Measurements from ENCODE around the gene EVX2. TPM values are rescaled to one million over a fixed set of nuclear protein-coding genes. Genes with fewer than 3 reads are reported as not detected.

The EVX2 gene
- total and polyA plus RNA-seq, 7 donors: 0.07 to 4.6 (median 1.9) TPM; not detected in 2

DNA sequence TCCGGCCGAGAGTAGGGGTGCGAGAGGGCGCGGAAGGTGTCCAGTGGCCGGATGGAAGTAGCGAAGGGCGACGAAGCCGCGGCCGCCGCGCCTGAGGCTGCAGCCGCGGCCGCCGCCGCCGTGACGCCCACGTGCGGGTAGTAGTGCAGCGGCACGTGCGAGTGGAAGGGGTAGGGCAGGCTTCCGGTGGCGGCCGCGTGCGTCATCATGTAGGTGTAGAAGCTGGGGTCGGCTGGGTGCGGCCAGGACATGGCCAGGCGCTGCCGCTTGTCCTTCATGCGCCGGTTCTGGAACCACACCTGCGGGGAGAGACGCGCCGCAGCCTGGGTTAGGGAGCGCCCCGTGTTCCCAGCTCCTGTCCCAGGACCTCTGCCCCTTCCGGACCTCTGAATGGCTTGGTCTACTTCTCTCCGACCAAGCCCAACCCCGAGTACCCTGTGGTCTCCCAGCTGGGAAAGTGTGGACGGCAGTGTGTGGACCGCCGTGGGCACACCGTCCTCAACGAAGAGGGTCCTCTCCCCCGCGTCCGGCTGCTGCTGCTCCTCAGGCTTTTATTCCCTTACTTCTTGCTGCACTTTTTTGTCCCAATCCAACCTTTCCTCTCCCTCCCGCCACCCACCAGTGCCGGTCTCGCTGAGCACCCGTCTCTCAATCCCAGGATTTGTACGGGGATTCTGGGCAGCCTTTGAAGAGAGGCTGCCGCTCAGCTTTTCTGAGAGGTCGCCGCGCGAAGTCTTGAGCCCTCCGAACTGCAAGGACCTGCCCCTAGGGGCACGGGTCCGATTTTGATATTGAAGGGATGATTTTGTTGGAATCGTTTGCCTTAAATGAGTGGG, 3.0 kb downstream of the EVX2 start:
- WGBS, 2 donors: 7% methylated on average over 68 of the region's 68 CpGs
- H3K9me3 ChIP-seq: peaks cover 0 to 8% (median 0%) of the 10 kb centered on the region in 4 donors
- peak in 1 of 4 donors; percentile 40 for TF ChIP-seq EP300 (IDR thresholded peaks at IDR 0.05)
- peak; percentile 46 to 73 for TF ChIP-seq POLR2A (IDR thresholded peaks at IDR 0.05)
- TF ChIP-seq, protein P1, sequence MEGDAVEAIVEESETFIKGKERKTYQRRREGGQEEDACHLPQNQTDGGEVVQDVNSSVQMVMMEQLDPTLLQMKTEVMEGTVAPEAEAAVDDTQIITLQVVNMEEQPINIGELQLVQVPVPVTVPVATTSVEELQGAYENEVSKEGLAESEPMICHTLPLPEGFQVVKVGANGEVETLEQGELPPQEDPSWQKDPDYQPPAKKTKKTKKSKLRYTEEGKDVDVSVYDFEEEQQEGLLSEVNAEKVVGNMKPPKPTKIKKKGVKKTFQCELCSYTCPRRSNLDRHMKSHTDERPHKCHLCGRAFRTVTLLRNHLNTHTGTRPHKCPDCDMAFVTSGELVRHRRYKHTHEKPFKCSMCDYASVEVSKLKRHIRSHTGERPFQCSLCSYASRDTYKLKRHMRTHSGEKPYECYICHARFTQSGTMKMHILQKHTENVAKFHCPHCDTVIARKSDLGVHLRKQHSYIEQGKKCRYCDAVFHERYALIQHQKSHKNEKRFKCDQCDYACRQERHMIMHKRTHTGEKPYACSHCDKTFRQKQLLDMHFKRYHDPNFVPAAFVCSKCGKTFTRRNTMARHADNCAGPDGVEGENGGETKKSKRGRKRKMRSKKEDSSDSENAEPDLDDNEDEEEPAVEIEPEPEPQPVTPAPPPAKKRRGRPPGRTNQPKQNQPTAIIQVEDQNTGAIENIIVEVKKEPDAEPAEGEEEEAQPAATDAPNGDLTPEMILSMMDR (IDR thresholded peaks at IDR 0.05): no peak
- TF ChIP-seq POLR2AphosphoS5 (IDR thresholded peaks at IDR 0.05): peak; percentile 80 to 91 (median 82)
- H3K4me1 ChIP-seq: peaks cover 0 to 46% (median 28%) of the 10 kb centered on the region in 4 donors
- peaks cover 52 to 98% (median 61%) of the 10 kb centered on the region in 3 donors for H3K27me3 ChIP-seq
- H3K4me3 ChIP-seq: peak overlapping the region; percentile 32 to 54 (median 50)
- peak overlapping the region in 3 of 4 donors; percentile 92 to 96 (median 94) for H3K27ac ChIP-seq
- DNase-seq: peak; percentile 90
- H3K36me3 ChIP-seq: no peaks in the 10 kb centered on the region
- intact Hi-C loops (cut with DNase I): loop anchor here (1.0 to 2.0 kb wide), 3 partner anchors 16 to 391 kb away; partner anchors contain the start of gene LNPK

DNA sequence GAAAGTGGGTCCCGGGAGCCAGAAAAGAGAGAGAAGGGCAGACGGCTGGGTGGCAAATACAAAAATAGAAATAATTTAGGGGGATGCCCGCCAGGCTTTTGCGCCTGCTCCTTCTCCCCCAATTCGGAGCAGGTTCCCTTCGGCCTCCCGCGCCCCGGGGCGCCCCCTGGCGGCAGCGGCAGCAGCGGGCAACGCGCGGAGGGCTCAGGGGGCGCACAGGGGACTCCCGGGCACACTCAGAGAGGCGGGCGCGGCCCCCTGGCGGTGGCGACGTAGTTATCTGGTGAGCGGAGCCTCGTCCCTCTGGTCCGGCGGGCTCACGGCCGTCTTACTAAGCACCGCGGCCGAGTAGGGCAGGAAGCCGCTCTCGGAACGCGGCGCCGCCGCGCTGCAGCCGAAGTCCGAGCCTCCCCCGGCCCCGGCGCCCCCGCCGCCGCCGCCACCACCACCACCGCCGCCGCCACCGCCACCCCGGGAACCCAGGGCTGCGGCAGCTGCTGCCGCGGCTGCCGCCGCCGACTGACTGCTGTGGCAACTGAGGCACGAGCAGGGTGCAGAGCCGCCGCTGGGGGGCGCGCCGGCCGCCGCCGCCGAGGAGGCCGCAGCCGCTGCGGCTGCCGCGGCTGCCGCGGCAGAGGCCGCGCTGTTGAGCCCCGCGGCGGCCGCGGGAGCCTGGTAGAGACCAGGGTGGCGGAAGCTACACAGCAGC, 3.8 kb downstream of the EVX2 start:
- Histone ChIP-seq H3K27ac (peak overlapping the region in 3 of 4 donors; percentile 92 to 96 (median 94)), H3K4me1 (peaks cover 0 to 39% (median 21%) of the 10 kb centered on the region in 4 donors), H3K27me3 (peaks cover 47 to 98% (median 53%) of the 10 kb centered on the region in 3 donors), H3K36me3 (no peaks in the 10 kb centered on the region), H3K4me3 (peak overlapping the region; percentile 32 to 54 (median 50)), H3K9me3 (peaks cover 0 to 8% (median 0%) of the 10 kb centered on the region in 4 donors)
- no peak for DNase-seq
- intact Hi-C loops (cut with DNase I): loop anchor here (1.0 to 5.0 kb wide), 5 partner anchors 17 to 391 kb away; partner anchors contain the start of gene LNPK
- 1 to 2% methylated on average over 86 of the region's 86 CpGs for WGBS, 2 donors
- TF ChIP-seq EP300 (IDR thresholded peaks at IDR 0.05): no peak
- TF ChIP-seq, protein P1 (IDR thresholded peaks at IDR 0.05): peak; percentile 75 to 97 (median 82)
- no peak for TF ChIP-seq POLR2A (IDR thresholded peaks at IDR 0.05)
- no peak for TF ChIP-seq POLR2AphosphoS5 (IDR thresholded peaks at IDR 0.05)

DNA sequence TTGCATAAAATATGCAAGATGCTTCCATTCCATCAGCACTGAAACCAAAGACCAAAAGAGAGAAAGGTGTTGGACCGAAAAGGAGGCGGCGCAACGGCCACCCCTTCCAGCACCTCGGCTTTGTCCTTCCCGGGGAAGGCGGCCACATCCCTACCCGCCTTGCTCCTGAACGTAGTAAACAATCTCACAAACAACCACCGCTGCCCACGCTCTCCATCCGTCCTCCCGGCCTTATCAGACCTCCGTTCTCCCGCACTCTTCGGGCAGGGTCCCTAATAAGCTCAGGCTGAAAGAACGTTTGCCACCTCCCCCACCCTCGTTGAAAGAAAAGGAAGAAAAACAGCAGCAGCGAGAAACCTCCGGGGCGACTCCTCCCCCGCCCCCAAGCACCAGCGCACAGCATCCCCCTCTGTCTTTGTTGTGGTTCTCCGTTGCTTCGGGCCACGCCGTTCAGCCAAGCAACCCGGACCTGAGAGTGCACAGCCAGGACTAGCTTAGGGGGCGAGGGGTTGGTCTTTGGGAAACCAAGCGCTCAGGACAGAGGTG, 4.4 kb downstream of the EVX2 start:
- peaks cover 0 to 34% (median 17%) of the 10 kb centered on the region in 4 donors for H3K4me1 ChIP-seq
- 6 to 7% methylated on average over 30 of the region's 30 CpGs for WGBS, 2 donors
- peaks cover 49 to 98% (median 55%) of the 10 kb centered on the region in 3 donors for H3K27me3 ChIP-seq
- no peak for DNase-seq
- peak overlapping the region in 3 of 4 donors; percentile 92 to 96 (median 94) for H3K27ac ChIP-seq
- peaks cover 0 to 8% (median 0%) of the 10 kb centered on the region in 4 donors for H3K9me3 ChIP-seq
- H3K36me3 ChIP-seq: no peaks in the 10 kb centered on the region
- TF ChIP-seq, protein P1 (IDR thresholded peaks at IDR 0.05): no peak
- no peak for TF ChIP-seq POLR2A (IDR thresholded peaks at IDR 0.05)
- TF ChIP-seq EP300 (IDR thresholded peaks at IDR 0.05): no peak
- intact Hi-C loops (cut with DNase I): loop anchor here (5.0 kb wide), 2 partner anchors 137 to 222 kb away; no protein-coding TSS in a partner anchor
- peak overlapping the region; percentile 26 to 54 (median 50) for H3K4me3 ChIP-seq

DNA sequence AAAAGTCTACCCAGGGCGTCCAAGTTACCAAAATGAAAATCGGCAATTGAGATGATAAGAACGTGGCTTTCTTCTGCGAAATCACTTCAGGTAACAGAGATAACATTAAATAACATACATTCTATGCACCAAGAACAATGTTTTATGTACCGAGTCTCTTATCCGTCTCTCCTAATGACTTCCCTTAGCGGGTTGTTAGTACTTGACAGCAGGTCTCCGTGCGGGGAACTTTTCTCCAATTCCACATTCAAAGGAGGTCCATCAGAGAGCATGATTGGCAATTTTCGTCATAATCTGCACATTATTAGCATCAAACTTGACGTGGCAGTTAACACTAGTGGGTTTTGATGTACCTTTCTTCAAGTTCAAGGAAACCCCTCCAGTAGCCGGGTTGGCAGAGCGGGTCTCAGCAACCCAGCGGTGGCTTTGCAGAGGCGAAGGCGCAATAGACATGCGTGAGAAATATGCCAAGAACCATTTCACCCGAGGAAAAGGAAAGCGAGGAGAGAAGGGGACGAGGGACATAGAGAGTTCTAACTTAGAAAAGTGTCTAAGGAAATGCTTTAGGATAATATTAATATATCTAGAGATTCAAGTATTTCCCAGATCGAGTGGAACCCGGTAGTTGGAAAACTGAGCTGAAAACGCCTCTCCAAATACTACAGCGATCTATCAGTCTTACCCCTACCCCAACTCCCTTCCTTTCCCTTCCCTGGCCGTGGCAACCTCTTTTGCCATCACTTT, 5.0 kb downstream of the EVX2 start:
- peaks cover 51 to 98% (median 52%) of the 10 kb centered on the region in 3 donors for H3K27me3 ChIP-seq
- TF ChIP-seq POLR2AphosphoS5 (IDR thresholded peaks at IDR 0.05) (peak in 1 of 4 donors; percentile 5), EP300 (IDR thresholded peaks at IDR 0.05) (no peak), POLR2A (IDR thresholded peaks at IDR 0.05) (no peak)
- TF ChIP-seq, protein P1 (IDR thresholded peaks at IDR 0.05): no peak
- peak overlapping the region; percentile 26 to 54 (median 50) for H3K4me3 ChIP-seq
- peaks cover 0 to 8% (median 0%) of the 10 kb centered on the region in 4 donors for H3K9me3 ChIP-seq
- intact Hi-C loops (cut with DNase I): loop anchor here (5.0 kb wide), 2 partner anchors 136 to 221 kb away; no protein-coding TSS in a partner anchor
- 12 to 13% methylated on average over 25 of the region's 25 CpGs for WGBS, 2 donors
- peaks cover 0 to 34% (median 17%) of the 10 kb centered on the region in 4 donors for H3K4me1 ChIP-seq
- peak overlapping the region in 3 of 4 donors; percentile 92 to 96 (median 94) for H3K27ac ChIP-seq
- H3K36me3 ChIP-seq: no peaks in the 10 kb centered on the region
- DNase-seq: no peak
